Stimulated activated CD8-positive, alpha-beta memory T cell treated with anti-CD3 and anti-CD28 coated beads, Interleukin-4, amount 100 ng/mL, for 4 hours (primary cell): ENCODE results near the gene OSGIN1.
A peak's percentile ranks its signal among the peaks of the same experiment; 100 is the strongest.

Experiments used
- DNase-seq, 2 donors: peaks; one replicate each; pipeline ENCODE4 v3.0.0-alpha.2; 2020; ENCODE audit warnings: low read depth in 2 of 2, low spot score in 1 of 2

Gene OSGIN1

DNA sequence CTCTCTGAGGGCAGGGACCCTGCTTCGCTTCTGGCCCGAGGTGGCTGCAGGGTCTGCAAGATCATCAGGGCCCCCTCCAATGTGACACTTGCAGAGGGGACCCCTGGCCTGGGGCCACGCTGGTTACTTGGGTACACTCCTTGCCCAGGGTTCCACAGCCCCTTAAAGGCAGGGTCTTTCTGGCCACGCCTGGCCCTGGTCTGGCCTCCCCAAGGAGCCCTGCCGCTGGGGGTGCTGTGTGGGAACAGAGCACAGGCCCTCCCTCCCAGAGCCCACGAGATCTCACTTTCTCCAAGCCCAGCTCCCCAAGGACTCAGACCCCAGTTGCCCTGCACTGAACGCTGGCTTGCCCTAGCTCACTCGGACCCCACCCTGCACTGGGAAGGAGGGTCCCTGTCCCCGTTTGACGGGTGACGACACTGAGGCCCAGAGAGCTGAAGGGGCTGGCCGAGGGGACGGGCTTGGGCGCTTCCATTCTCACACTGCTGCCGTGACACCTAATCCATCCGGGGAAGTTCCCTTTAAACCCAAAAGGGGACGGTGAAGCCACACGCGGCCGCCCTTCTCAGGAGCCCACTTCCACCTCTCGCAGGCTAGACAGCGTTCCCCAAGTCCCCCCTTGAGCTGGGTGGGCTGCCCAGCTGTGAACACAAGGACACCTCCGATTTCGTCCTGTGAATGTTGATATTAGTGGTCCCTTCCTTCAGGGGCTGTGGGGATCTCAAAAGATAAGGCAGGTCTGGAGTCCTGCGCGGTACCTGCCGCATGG lies 26.9 kb upstream of the OSGIN1 start:
- DNase-seq, result no peak

DNA sequence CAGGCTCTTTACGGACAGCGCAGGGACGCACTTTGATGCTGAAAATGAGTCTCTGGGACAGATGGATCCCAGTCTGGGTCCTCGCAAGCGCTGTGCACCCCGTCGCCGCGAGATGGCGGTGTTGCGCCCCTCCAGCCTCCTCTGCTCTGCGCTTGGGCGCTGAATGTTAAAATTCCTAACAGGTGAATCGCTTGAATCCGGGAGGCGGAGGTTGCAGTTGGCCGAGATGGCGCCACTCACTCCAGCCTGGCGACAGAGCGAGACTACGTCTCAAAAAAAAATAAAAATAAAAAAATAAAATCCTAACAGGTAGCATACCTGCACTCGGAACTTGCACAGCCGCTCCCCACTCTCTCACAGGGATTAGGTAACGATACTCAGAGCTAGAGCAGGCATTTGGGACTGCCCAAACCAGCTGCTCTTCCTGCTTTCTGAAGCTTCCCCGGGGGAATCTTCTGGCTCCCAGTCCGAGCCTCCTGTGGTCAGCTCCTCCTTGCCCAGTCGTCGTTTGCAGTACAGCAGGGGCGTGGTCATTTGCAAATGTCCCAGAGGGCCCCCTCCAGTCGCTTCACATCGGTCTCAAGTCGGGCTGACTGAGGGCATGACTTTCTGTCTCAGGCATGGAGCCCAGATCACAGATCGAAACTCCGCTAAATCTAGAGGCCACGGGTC lies 26.2 kb upstream of the OSGIN1 start:
- peak; percentile 19 to 33 for DNase-seq

DNA sequence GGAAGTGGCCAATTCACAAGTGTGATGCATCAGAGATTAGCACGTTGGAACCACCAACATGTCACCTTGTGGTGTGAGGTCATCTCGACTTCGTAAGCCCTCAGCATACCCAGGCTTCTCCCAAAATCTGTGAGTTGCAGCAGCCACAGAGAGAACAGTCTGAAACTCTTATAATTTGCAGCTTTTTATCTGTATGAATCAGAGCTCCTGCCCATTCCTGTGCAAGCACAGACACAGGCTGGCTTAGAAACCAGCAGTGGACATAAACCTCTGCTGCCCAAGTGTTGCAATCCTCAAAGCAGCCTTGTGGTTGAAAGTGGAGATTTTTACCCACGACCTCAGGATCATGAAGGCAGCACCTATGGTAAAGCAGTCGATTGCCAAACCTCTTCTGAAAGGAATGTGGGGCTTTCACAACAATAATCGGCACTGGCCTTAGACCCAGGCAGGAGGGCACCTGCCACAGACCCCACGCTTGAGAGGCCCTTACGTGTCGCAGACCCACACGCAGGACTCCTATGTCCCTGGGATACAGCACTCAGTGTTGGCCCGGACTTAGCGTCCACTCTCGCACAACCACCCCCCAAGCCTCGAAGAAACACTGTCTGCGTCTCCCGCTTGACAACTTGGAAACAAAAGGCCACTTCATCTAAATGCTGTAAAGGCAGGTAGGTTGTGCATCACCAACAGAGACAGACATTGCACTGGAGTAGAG lies 24.5 kb upstream of the OSGIN1 start:
- DNase-seq, result no peak

DNA sequence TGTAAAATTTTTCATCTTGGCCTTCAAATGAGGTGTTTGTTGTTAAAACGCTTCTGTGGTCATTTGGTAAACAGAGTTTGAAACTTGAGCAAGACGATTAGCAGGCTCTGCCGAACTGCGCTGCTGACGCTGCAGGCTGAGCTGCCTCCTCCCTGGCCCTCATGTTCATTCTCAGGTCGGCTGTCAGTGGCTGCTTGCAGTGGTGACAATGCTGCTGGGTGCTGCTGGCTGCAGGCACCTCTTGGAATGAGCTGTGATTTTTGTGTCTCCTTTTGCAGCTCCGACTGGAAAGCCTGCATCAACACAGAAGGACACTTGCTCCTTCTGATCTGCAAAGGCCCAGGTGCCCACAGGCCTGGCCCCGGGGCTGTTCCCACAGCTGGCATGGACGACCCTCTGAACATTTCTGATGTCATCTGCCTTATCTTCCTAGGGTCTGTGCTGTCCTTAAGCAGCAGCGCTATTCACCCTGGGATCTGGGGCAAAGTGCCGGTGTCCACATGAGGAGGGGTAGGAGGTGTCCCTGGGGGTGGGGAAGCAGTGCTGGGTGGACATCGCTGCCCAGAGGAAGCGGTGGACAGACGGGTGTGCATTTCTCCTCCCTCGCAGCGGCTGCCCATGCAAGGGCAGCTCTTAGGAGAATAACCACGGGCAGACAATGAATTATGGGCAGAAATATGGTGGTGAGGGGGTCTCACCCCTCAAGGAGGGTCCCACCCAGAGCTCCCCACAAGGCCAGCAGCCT lies 23.1 kb upstream of the OSGIN1 start:
- no peak for DNase-seq

DNA sequence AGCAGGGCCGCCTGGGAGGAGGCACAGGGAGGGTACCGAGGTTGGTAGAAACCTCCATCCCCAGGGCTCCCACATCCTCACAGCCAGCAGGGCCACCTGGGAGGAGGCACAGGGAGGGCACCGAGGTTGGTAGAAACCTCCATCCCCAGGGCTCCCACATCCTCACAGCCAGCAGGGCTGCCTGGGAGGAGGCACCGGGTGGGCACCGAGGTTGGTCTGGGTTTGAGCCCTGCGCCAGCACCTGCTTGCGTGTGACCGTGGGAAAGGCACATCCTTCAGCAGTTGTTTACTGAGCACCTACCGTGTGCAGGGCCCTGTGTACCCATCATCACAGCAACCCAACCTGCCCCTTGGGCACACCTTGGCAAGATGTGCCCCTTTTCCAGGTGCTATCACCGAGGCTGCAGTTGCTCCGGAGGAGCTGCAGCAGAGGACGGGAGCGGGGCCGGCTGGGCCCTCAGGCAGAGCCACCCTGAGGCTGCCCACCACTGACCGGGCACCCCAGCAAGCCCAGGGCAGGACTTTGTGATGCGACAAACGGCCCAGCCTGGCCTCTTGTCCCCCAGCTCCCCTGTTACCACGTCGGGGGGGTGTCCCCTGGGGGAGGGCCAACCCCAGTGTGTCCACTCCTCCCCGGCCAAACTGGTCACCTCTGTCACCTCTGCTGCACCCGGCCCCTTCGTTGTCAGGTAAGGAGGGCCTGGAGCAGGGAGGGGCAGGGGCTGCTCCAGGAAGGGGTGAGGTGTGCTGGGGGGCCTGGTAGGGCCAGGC lies 22.1 kb upstream of the OSGIN1 start:
- no peak for DNase-seq

DNA sequence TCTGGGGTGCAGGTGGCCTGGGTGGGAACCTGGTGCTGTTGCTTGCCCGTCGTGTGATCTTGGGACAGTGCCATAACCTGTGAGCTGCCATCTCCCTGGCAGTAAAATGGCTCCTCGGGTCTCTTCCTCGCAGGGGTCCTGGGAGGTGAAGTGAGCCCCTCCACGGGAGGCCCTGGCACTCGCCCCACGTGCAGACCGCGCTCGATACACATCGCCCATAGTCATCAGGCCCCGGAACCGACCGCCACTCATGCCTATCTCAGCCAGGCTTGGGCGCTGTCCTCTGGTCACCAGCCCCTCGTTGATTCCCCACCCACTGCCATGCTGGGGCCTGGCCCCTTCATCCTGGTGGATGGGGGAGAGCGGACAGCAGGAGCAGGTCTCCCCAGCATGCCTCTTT lies 21.5 kb upstream of the OSGIN1 start:
- no peak for DNase-seq

DNA sequence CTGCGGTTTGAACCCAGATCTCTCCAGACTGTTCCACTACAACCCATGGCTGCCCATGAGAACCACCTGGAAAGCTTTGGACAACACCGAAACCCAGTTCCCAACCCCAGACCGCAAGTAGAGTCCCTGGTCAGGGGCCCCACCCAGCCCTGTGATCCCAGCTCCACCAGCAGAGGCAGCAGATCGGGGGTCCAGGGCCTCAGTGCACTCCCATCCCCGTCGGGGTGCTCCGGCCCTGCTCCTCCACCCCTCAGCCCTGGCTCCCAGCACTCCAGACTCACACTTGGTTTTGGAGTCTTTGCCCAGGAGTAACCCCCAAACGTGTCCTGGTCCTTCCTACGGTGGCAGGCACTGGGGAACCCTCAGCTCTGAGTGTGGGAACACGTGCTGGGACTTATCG lies 20.7 kb upstream of the OSGIN1 start:
- no peak for DNase-seq

DNA sequence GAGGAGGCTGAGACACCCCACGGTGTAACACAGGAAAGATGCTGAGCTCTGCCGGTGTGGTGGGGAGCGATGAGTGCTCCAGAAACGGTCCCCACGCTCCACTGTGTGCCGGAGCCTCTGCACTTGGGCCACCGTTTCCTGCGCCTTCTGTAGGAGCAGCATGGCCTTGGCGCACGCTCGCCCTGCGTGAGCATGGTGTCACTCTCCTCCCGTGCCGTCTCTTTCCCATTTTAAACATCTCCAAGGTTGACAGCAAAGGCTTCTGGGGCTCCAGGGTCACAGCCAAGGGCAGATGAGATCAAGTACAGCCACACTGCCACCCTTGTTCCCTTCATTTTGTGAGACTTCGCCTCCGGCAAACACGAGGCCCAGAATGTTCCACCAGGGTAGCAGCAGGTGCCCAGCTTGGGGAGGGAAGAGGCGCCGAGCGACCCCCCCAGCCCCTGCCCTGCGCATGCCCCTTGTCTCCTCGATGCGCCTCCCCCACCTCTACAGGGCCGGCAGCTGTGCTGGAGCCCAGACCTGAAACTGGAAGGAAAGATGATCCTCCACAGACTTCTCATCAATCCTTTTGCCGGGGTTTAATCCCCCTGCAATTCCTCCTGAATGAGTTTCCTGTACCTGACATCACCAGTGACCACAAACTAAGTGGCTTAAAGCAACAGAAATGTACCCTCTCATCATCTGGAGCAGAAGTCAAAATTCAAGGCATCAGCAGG lies 19.9 kb upstream of the OSGIN1 start:
- no peak for DNase-seq

DNA sequence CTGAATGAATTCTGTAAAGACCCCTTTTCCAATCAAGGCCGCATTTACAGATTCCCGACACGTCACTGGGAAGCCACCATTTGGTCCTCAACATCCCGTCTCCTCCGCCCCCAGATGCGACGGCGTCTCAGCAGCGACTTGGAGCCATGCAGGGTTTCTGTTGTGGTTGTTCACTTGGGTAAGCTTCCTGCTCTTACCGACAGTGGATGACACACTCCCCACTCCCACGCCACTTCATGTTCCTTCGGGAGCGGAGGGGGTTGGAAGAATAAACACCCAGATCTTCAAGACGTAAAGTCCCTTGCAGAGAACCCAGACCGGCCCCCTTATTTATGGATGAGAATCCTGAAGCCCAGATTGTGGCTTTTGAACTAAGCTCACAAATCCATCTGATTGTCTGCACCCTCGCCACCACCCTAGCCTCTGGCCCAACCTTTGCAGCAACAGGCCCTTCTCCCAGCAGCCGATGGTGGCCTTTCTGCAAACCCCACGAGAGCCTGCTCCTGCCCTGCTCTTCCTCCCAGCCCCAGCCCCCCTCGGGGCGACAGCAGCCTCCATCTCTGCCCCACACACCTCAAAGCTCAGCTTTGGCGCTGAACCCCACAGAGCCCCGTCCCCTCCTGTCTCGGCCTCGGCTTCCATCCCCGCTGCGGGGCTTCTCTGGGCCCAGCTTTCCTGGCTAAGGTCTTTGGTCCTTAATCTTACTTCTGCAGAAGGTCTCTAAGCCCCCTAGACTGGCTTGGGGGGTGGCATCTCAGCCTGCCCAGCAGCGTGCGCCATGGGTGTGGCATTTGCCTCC lies 19.0 kb upstream of the OSGIN1 start:
- no peak for DNase-seq

DNA sequence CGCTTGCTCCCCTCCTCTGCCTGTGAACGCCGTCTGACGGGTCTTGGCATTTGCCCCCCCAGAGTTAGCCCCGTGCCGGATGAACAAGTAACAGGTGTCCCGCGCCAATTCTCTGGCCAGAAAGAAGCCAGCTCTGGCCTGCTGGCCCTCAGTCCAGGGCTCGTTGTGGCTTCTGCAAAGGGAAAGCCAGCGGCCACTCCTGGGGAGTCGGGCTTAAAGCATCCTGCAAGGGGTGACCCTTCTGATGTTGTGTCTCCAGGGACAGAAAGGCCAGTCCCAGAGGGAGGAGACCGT lies 18.4 kb upstream of the OSGIN1 start:
- no peak for DNase-seq

DNA sequence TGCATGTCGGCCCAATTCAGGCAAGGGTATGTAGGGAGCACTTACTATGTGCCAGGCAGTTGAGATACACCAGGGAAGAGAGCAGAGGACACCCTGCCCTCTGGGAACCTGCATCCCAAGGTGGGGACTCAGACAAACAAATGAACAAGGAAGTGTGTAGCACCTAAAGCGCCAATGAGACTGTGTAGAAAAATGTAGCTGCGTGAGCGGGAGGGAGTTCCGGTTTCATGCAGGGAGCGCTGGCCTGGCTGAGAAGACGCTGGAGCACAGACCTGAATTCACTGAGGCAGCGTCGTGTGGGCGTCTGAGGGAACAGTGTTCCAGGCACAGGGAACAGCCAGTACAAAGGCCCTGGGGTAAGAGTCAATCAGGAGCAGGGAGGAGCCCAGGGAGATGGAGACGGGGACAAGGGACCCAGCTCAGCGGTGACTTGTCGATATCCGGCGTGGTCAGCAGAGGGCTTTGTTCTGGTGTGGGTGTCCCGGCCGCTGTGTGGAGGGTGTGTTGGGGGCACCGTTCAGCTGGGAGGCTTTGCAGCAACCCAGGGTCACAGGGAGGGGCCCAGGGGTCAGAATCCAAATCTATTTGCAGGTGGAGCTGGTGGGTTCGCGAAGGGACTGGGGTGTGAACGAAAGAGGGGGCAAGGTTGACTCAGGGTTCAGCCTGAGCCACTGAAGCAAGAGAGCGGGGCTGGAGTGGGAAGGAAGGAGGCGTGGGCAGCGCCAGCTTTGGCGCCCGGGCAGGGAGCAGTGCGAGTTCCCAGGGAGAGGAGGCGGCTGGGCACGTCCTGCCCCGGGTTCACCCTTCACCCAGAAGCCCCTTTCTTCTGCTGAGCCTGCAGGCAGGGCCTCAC lies 17.8 kb upstream of the OSGIN1 start:
- no peak for DNase-seq

DNA sequence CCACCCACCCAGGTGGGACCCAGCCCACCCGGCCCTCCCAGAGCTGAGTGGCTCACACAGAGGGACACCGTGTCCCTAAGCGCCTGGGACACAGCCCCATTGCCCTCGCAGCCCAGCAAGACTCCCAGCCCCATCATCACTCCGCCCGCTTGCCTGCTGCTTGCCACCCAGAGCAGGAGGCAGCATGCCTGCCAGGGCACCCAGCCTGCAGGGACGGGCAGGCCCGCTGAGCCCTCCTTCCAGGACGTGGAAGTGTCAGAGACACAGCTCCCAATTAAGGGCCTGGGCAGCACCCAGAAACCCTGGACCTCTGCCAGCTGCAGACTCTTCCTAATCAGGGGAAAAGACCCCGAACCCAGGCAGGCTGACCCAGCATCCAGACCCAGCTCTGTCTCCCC lies 17.2 kb upstream of the OSGIN1 start:
- no peak for DNase-seq

DNA sequence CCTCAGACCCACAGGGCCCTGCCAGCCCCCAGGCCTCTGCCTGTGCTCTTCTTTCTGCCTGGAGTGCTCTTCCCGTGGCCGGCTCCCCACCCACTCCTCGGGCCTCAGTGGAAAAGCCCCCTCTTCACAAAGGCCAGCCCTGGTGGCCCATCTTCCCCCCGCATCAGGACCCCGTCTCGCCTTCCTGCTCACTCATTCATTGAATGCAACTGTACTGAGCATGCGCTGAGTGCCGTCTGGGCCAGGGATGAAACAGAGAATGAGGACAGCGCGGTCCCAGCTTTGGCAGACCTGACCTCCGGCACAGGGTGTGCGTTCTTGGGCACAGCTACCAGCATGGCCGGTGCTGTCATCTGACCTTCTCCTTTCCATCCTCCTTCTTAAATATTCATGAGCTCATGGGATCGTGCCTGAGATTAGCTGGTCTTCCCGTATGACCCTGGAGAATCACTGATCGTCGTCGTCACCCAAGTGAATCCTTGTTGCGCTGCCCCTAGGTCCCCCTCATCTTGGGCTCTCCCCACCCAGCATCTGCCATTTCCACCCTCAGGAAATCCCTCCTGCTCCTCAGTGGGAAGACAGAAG lies 16.4 kb upstream of the OSGIN1 start:
- no peak for DNase-seq

DNA sequence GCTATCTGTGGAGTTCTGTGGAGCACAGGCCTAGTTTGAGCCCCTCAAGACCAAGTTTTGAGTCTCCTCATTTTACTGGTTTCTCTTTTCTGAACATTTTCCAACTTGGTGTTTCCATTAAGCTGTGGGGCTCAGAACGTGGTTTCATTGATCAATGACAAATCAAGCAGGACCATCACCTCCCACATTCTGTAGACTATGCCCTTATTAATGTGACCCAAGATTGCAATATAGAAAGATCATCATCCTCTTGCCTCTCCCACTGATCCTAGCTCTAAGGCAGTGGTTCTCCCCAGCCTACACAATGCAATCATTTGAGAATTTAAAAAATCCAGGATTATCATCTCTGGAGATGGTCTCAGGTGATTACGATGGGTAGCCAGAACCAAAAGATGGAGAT lies 15.8 kb upstream of the OSGIN1 start:
- DNase-seq, result no peak

DNA sequence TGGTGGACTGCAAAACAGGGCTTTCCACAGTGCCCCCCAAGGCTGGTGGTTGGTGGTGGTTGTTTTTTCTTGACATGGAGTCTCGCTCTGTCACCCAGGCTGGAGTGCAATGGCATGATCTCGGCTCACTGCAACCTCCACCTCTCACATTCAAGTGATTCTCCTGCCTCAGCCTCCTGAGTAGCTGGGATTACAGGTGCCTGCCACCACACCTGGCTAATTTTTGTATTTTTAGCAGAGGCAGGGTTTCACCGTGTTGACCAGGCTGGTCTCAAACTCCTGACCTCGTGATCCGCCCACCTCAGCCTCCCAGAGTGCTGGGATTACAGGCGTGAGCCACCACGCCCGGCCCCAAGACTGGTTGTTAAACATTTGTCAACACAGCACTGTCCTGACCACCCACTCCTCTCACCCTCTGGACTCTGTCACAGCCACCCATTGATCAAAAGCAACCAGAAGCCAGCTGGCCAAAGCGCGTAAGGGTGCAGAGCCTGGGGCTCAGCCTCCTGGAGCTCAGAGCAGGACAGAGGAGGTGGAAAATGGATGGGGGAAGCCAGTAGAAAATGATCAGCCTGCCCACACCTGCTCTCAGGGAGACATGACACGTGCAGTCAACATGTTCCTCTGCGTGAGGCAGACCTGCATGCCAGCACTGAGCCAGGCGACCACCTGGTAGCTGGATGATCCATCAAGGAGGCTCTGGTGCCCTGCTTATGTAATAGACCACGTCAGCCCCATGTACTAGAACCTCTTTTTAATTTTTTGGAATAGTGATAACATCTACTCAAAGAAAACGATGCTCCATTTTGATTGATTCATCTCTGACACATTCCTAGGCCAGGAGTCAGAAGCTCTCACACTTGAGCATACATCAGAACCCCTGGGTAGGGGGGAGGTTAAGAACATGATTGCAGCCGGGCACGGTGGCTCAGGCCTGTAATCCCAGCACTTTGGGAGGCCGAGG lies 14.8 kb upstream of the OSGIN1 start:
- no peak for DNase-seq

DNA sequence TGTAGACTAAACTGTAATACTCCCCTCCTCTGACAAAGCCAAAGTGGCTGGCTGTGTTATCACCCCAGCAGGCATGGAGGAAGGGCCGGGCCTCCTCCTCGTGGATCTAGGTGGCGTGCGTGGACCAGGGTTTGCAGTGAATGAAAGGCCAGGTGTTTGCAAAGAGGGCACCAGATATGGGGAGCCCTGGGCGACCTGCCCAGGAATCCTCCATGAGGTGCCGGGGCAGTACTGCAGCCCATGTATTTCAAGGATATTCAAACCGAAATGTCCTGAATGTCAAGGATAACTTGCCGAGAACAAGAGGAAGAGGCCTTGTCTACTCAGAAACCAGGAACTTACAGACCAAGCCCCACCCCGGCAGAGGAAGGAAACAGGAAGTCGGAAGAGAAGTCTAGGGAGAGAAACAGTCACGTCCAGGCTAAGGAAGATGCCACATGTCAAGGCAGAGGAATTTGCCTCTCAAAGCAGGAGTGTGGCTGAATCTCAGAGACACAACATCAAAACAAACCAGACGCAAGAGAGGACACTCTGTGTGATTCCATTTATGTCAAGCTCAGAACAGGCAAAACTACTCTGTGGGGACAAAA lies 13.7 kb upstream of the OSGIN1 start:
- no peak for DNase-seq

DNA sequence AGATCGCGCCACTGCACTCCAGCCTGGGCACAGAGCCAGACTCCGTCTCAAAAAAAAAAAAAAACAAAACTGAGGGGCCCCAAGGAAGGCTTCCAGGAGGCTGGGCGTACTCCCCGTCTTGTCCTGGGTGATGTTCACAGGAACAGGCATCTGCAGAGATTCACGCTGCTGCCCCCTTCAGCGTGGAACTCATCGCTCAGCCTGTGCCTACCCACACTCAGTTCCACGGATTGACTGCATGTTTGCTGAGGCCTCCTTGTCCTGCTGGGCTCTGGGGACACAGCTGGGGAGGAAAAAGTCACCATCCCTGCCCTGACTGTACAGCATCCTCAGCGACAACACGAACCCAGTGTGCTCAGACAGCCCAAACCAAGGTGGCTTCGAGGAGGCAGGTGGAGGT lies 12.9 kb upstream of the OSGIN1 start:
- no peak for DNase-seq
